Measurements from ENCODE around the gene SMARCD1.

The SMARCD1 gene

GRCh38 chr12:50040657-50041056, 44.5 kb upstream of the SMARCD1 start:
- no peak overlapping the region for H3K9ac ChIP-seq (ENCODE audit: low read length)
- no peak overlapping the region for H2AFZ ChIP-seq (ENCODE audit: low read depth, low read length, severe bottlenecking)

GRCh38 chr12:50041062-50041860, 43.9 kb upstream of the SMARCD1 start:
- Histone ChIP-seq H3K9ac (ENCODE audit: low read length) (no peak overlapping the region), H2AFZ (ENCODE audit: low read depth, low read length, severe bottlenecking) (no peak overlapping the region), H3K27me3 (ENCODE audit: low read length) (no peaks in the 10 kb centered on the region), H3K9me3 (ENCODE audit: insufficient read depth, low read length) (no peaks in the 10 kb centered on the region), H3K4me2 (ENCODE audit: low read depth, low read length, poor library complexity, severe bottlenecking) (no peak overlapping the region), H3F3A (ENCODE audit: insufficient read depth) (no peaks in the 10 kb centered on the region), H3K79me2 (ENCODE audit: insufficient read depth, low read length) (no peaks in the 10 kb centered on the region), H3K9me2 (replicated peaks; ENCODE audit: insufficient read depth, low read length) (no peaks in the 10 kb centered on the region), H3K27ac (ENCODE audit: low read depth, low read length) (no peak overlapping the region), H4K20me1 (ENCODE audit: low read depth, low read length) (no peaks in the 10 kb centered on the region), H3K36me3 (ENCODE audit: low read length) (no peaks in the 10 kb centered on the region), H3K4me3 (ENCODE audit: insufficient read depth, low read length, poor library complexity, severe bottlenecking) (no peak overlapping the region)
- no peak for TF ChIP-seq EZH2phosphoT487 (conservative IDR thresholded peaks at IDR 0.05; ENCODE audit: low read length)
- TF ChIP-seq CTCF (IDR thresholded peaks at IDR 0.05; ENCODE audit: insufficient read depth, low read length, poor library complexity, severe bottlenecking): no peak

More at GRCh38 chr12:50040657-50041056, 44.5 kb upstream of the SMARCD1 start:
- H3K36me3 ChIP-seq (ENCODE audit: low read length): no peaks in the 10 kb centered on the region
- TF ChIP-seq CTCF (IDR thresholded peaks at IDR 0.05; ENCODE audit: insufficient read depth, low read length, poor library complexity, severe bottlenecking) (no peak), EZH2phosphoT487 (conservative IDR thresholded peaks at IDR 0.05; ENCODE audit: low read length) (no peak)
- no peak overlapping the region for H3K4me2 ChIP-seq (ENCODE audit: low read depth, low read length, poor library complexity, severe bottlenecking)
- no peaks in the 10 kb centered on the region for H3K79me2 ChIP-seq (ENCODE audit: insufficient read depth, low read length)
- H3K9me3 ChIP-seq (ENCODE audit: insufficient read depth, low read length): no peaks in the 10 kb centered on the region
- H3K27me3 ChIP-seq (ENCODE audit: low read length): no peaks in the 10 kb centered on the region
- H4K20me1 ChIP-seq (ENCODE audit: low read depth, low read length): no peaks in the 10 kb centered on the region
- no peak overlapping the region for H3K27ac ChIP-seq (ENCODE audit: low read depth, low read length)
- no peaks in the 10 kb centered on the region for H3K9me2 ChIP-seq (replicated peaks; ENCODE audit: insufficient read depth, low read length)
- no peaks in the 10 kb centered on the region for H3F3A ChIP-seq (ENCODE audit: insufficient read depth)
- H3K4me3 ChIP-seq (ENCODE audit: insufficient read depth, low read length, poor library complexity, severe bottlenecking): no peak overlapping the region

- Histone ChIP-seq H3K9me2 (replicated peaks; ENCODE audit: insufficient read depth, low read length) (no peaks in the 10 kb centered on the region), H3K4me3 (ENCODE audit: insufficient read depth, low read length, poor library complexity, severe bottlenecking) (no peak overlapping the region), H3K36me3 (ENCODE audit: low read length) (no peaks in the 10 kb centered on the region), H3K27ac (ENCODE audit: low read depth, low read length) (no peak overlapping the region), H3K4me2 (ENCODE audit: low read depth, low read length, poor library complexity, severe bottlenecking) (no peak overlapping the region), H2AFZ (ENCODE audit: low read depth, low read length, severe bottlenecking) (no peak overlapping the region), H3K9ac (ENCODE audit: low read length) (no peak overlapping the region), H4K20me1 (ENCODE audit: low read depth, low read length) (no peaks in the 10 kb centered on the region), H3K79me2 (ENCODE audit: insufficient read depth, low read length) (no peaks in the 10 kb centered on the region), H3K27me3 (ENCODE audit: low read length) (no peaks in the 10 kb centered on the region), H3F3A (ENCODE audit: insufficient read depth) (no peaks in the 10 kb centered on the region), H3K9me3 (ENCODE audit: insufficient read depth, low read length) (no peaks in the 10 kb centered on the region)
- TF ChIP-seq EZH2phosphoT487 (conservative IDR thresholded peaks at IDR 0.05; ENCODE audit: low read length) (no peak), CTCF (IDR thresholded peaks at IDR 0.05; ENCODE audit: insufficient read depth, low read length, poor library complexity, severe bottlenecking) (no peak)
Measured at GRCh38 chr12:50041962-50042361, 43.2 kb upstream of the SMARCD1 start.

Data from SU-DHL-6 (cell line).